Brain pericyte (primary cell): ENCODE measurements around the gene PLCB3.

Source experiments
- DNase-seq: peaks from one replicate; pipeline ENCODE4 v3.0.0-alpha.2; 2012; ENCODE audit warnings: low read depth, low spot score

Gene PLCB3

DNA sequence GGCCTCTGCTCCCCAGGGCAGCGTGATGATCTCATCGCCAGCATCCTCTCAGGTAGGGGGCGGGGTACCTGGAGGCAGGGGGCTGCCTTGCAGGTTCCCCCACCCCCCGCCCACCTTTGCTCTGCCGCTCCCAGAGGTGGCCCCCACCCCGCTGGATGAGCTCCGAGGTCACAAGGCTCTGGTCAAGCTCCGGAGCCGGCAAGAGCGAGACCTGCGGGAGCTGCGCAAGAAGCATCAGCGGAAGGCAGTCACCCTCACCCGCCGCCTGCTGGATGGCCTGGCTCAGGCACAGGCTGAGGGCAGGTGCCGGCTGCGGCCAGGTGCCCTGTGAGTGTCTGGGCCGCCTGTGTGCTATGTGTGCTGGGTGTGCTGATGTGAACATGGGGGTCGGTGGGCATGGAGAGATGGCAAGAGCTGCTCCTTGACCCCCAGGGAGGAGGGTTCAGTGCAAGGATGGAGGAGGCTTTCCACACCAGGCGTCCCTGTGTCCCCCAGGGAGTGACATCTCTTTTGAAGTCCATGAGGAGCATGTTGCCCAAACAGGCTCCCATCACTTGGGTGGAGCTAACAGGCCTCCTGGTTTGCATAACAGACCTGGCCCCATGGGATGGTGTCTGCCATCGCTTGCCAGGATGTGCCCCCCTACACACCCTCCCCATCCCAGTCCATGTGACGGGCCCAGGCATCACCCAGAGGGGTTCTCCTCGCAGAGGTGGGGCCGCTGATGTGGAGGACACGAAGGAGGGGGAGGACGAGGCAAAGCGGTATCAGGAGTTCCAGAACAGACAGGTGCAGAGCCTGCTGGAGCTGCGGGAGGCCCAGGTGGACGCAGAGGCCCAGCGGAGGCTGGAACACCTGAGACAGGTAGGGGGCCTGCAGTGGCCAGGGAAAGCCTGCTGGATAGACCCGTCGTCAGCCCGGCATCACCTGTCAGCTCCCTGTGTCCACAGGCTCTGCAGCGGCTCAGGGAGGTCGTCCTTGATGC is 14.1 kb downstream of the PLCB3 start:
- DNase-seq: no peak

DNA sequence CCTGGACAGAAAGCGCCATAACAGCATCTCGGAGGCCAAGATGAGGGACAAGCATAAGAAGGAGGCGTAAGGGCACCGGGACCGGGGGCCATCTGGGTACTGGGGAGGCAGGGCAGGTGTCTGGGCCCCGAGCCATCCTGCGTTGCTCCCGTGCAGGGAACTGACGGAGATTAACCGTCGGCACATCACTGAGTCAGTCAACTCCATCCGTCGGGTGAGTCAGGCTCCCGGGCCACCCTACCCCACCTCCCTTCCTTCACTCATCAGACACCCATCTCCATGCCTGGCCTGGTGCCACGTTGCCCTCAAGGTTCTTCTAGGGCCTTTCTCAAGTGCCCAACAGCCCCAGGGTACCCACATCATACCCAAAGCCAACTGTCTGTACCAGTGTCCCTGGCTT is 15.0 kb downstream of the PLCB3 start:
- no peak for DNase-seq

DNA sequence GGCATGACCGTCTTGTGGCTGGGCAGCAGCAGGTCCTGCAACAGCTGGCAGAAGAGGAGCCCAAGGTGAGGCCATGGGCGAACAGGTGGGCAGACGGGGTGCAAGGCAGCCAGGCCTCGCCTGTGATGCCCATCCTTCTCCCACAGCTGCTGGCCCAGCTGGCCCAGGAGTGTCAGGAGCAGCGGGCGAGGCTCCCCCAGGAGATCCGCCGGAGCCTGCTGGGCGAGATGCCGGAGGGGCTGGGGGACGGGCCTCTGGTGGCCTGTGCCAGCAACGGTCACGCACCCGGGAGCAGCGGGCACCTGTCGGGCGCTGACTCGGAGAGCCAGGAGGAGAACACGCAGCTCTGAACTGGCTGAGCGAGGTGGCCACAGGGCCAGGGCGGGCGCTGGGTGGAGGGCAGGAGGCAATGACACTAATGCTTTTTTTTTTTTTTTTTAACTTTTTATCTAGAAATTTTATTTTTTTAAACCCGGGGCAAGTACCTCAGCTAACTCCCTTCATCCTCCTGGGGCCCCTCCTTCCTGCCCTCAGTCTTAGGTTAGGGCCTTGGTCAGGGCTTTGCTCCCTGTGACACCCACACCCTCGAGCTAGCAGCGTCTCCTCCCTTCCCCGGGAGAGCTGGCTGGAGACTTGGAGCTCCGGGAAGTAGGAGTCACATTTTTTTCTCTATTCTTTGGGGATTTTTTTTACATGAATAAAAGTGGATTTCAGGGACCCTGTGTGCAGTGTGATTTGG is 16.0 kb downstream of the PLCB3 start:
- no peak for DNase-seq

DNA sequence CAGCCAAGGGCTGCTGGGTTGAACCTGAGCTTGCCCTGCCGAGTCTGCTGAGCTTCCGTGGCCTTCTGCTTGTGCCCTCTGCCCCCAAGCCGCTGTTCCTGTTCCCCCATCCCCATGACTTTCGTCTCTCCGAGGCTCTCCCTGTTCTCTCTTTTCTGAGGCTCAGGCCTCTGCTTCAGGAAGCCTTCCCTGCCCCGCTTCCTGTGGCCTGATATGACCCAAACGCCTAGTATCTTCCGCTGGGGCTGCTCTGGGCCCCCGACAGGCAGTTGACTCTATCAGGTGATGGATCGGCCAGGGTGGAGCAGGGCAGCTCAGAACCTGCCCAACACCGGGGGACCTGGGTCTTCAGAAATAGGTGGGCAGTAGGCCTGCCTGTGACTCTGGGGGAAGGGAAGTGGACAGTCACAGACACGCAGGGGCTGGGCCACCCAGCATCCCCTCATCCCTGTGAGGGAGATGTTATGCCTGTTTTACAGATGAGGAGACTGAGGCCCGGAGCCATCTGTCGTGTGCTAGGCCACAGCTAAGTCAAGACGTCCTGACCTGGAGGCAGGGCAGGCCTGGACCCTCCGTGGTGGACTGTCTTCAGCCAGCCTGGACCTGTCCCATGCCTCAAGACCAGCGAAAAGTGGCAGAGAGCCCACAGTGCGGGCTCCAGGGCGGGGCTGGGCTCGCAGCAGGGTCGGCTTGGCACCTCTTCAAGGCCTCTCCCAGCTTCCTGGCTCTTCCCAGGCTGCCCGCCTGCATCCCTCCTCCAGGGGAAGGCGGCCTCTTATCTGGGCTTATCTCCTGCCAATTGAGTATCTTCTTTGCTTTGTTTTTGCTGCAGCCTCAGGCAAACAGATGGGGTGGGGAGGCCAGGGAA is 16.9 kb downstream of the PLCB3 start:
- no peak for DNase-seq

DNA sequence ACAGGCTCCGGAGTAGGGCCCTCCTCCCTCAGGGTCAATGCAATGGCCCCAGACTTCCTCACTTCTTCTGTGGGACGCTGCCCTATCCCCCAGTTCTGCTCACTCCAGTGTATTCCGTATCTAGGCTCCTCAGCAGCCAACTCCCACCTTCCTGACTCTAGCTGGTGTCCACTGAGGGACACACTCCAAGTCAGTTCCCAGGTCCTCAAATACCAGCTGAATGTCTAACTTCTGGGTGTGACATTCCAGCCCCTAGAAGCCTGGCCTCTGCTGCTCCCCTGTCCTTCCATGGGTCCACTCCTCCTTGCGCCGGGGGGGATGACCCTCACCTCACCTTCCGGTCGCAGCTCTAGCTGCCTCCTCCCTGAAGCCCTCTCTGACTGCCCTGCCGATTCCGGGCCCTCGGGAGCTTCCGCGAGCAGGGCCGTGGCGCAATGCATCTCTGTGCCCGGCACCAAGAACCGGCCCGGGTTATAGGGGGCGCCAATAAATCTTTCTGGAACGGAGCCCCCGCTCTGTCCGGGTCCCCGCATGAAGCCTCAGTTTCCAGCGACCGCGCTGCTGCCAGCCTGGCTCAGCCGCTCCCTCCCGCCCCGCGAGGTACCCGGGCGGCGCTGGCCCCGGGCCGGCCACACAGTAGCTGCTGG is 17.7 kb downstream of the PLCB3 start:
- DNase-seq: no peak

DNA sequence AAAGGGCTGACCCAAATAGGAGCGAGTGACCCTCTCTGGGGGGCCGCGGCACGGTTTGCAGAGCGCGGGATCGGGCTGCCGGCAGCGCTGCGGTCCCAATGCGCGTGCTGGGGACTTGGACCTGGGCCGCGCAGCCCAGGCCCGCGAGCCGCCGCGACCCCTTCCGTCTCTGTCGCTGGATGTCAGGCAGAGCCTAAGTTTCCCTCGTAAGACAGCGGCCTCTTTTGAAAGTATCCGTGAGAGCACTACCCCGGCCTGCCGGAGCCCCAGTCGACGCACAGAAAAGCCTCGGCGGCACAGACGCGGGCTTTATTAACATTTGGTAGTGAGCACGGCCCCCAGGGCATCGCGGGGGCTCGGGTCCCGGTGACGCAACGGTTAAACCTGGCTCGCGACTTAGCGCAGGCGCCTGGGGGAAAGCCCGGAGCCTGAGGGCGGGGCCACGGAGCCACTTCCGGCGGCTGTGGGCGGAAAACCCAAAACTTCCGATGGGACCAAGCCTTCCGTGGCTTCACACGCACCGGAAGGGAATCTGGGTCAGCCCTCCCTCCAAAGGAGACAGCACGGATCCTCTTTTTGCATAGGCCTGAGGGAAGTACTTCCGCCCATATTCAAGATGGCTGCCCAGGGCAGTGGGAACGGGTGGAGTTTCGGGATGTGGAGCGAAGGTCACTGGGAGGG is 18.4 kb downstream of the PLCB3 start:
- DNase-seq: peak; percentile 99

DNA sequence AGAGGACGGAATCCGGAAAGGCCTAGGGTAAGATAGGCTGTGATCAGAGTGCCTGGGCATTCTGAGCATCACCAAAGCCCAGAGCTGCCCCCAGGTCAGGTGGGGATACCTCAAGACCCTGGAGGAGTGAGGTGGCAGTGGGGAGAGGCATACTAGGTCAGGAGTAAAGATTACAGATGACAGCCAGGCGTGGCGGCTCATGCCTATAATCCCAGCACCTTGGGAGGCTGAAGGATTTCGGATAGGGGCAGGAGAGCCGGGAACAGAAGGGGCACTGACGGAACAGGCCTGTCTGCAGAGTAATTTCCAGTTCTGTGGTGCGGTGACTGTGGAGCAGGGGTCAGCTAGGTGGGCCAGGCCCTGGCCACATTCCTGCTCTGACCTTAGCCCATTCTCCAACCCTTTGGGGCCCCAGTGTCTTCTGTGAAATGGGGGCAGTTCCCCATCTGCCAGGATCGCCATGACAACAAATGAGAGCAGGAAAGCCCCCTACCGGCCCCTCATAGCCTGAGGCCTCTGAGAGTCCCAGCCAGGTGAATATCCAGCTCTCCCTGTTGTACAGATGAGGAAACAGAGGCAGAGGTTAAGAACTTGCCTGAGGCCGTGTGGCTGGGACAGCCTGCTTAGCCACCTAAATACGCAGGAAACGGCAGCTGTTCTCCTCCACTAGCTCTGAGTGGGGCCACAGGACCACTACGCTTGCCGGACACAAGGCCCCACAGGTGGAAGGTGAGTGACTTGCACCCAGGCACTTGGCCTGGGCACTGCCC is 23.9 kb downstream of the PLCB3 start:
- no peak for DNase-seq

DNA sequence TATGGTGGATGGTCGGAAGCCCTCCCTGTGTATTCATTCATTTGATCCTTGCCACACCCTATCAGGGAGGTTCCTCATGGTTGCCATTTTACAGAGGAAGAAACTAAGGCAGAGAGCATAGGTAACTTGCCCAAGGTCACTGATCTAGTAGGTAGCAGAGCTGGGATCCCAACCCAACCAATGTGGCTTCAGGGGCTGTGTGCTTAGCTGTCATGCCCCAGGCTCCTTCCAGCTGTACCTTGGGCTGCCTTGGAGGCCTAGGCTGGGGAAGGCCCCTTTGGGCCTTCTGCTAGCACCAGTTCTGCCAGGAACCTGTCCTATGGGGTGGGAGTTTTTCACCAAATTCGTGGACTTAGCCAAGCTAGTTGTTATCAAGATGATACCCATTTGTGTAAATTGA is 24.5 kb downstream of the PLCB3 start:
- no peak for DNase-seq

DNA sequence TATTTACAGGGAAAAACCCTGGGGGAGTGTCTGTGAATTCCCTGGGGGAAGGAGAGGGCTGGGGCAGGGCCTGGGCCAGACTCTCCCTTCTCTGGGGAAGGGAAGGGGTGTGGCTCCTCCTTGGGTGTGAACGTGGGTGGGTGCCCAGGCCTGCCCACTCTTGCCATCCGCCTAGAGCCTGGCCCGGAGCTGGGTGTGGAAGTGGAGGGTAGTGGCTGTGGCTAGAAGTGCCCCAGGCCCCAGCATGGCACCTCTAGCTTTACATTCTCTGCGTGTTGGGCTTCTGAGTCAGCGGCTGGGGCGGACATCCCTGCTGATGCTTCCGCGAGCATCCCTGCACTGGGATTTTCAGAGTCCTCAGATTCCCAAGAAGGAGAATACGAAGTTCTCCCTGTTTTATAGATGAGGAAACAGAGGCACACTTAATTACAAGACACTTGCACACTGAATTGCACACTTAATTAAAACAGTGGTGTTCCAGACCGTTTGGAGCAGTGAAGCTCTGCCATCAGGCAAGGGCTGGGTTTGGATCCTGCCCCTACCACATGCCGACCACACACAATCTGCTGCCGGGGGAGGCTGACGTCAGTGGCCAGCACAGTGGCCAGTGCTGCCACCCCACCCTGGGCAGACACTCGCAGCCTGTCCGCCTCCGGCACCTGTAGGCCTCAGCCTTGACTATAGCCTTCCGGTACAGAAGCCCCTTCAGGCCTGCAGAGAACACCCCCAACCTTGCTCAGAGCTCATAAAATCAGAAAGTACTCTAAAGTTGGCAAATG is 25.5 kb downstream of the PLCB3 start:
- no peak for DNase-seq

DNA sequence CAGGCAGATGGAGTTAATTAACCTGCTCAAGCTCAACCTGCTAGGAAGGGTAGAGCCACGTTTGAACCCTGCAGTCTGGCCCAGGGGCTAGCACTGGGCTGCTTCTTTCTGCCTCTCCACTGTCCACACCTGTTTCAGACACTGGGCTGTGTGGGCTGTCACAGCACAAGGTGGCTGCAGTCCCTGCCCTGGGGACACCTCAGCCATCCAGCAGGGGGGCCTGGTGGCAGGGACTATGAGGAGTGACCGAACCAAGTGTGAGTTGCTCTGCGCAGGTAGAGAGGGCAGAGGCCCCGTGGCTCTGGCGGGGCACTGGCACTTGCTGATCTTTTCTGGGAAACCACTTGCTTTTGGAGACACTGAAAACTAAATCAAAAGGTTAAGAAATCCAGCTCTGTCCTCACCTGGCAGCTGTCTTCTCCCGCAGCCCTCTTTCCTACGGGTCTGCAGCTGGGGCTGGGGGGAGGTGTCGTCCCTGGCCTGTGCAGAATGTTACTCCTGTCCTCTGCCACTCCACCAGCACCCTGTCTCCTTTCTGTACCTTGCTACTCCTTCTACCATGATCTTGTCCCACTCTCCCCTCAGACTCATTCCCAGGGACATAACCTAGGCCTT is 27.4 kb downstream of the PLCB3 start:
- no peak for DNase-seq

DNA sequence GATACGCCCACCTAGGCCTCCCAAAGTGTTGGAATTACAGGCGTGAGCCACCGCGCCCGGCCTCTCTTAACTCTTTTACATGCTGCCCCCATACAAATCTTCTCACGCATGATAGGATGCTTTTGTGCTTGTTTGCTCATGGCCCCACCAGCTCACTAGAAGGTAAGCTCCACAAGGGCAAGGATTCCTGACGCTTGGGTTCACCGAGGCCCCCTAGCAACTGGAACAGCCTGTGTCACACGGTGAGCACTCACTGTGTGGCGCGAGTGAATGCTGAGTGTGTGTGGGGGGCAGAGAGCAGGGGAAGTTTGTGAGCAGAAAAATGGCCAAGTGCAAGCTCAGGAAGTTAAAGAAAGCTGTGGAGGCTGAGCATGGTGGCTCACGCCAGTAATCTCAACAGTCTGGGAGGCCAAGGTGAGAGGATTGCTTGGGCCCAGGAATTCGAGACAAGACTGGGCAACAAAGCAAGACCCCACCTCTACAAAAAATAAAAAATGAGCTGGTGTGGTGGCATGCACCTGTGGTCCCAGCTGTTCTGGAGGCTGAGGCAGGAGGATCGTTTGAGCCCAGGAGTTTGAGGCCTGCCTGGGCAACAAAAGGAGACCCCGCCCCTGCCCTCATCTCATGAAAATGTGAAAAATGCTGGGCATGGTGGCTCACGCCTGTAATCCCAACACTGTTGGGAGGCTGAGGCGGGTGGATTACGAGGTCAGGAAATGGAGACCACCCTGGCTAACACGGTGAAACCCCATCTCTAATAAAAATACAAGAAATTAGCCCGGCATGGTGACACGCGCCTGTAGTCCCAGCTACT is 30.8 kb downstream of the PLCB3 start:
- DNase-seq: no peak

DNA sequence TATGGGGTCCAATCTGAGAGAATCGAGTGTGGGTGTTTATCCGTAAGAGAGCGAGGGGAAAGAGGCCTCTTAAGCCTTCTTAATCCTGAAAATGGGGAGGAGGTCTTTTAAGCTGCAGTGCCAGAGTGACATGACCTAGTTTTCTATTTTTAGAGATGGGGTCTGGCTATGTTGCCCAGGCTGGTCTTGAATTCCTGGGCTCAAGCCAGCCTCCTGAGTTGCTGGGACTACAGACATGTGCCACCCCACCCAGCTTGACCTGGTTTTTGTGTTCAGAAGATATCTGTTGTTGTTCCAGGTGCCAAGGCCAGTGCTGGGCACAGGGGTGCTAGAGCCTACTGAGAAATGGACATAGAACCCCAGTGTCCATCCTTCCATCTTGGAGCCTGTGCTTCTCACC is 31.8 kb downstream of the PLCB3 start:
- DNase-seq: no peak

DNA sequence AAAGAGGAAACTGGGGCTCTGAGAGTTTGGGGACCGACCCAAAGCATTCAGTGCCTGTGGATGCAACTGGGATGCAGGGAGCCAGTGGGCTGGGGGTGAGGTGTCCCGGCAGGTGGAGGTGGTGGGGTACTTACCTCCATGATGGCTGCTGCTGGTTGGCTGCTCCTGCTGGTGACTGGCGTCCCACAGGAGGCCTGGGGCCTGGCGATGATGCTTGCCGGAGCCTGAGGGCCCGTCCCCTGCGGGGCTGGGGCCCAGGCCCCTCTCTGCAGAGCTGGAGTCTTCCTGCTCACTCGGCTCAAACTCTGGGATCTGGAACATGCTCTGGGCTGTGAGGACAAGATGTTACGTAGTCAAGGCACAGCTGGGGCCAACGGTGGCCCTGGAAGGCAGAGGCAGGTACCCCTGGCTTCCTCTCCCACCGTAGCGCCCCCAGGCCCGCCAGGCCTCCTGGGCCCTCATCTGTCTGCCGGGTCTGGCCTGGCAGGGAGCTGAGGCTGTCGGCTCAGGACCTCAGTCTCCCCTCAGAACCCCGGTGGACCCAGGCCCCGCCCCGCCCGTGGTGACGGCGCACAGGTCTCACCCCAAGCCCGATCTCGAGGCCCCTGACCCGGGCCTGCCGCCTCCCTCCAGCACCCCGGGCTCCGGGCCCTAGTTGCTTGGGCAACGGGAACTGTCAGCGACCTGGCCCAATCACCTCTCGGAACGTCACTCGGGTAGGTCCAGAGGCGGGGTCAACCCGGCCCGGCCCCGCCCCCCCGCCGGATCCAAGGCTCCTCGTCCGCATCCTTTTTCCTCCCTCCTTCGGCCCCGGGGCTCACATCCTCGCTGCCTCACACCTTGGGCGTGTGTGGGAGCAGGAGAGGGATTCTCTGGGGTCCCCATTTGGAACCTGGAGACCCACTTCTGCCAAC is 33.0 kb downstream of the PLCB3 start, which contains the start of gene BAD:
Gene BAD (minus strand): TSS at position 618 of the 914 bp plus-strand sequence. CDS start 297 bp downstream, at position 321.
- peak; percentile 65 for DNase-seq

DNA sequence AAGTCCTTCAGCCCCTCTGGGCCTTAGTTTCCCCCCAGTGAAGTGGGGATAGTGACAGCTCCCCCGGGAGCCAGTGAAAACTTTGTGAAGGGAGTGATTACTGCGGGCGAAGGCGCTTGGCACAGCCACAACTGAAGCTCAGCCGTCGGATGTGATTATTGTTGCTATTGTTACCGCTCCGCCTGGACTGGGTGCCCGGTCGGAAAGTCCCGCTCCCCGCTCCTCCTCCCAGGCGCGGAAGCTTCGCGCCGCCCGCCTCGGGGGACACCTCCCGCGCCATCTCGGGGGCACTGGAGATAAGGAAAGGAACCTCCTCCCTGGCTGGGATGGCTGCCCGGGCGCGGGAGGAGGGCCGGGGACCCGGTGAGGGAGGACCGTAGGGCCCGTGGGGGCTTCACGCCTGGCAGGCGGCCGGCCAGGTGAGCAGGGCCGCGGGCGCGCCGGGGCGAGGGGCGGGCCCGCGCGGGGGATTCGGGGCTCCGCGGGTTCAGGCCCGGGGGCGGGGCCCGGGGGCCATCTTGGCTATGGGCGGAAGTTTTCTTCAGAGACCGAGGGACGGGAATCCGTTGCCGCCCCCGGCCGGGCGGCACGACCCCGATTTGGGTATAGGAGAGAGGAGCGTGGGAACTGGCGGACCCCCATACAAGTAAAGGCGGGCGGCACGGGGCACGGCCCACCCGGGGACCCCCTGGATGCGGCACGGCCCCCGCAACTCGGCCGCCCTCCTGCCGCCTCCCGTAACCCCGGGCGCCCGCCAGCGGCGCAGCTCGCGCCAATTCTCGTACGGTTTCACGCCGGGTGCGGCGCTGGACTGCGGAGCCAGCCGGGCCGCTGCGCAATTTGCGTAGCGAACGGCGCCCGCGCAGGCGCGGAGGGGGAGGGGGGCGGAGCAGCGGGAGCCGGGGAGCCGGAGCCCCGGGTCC is 33.9 kb downstream of the PLCB3 start, which contains the start of gene GPR137:
Gene GPR137 (plus strand): TSS at position 887 of the 923 bp plus-strand sequence. CDS start 677 bp downstream, outside the sequence.
- DNase-seq: no peak
